ENCODE data around the gene COMMD6. TPM values are rescaled to one million over a fixed set of nuclear protein-coding genes. Genes with fewer than 3 reads are reported as not detected.

COMMD6 gene
- total RNA-seq, 1 donor from 2014 or later, result 123 TPM

DNA sequence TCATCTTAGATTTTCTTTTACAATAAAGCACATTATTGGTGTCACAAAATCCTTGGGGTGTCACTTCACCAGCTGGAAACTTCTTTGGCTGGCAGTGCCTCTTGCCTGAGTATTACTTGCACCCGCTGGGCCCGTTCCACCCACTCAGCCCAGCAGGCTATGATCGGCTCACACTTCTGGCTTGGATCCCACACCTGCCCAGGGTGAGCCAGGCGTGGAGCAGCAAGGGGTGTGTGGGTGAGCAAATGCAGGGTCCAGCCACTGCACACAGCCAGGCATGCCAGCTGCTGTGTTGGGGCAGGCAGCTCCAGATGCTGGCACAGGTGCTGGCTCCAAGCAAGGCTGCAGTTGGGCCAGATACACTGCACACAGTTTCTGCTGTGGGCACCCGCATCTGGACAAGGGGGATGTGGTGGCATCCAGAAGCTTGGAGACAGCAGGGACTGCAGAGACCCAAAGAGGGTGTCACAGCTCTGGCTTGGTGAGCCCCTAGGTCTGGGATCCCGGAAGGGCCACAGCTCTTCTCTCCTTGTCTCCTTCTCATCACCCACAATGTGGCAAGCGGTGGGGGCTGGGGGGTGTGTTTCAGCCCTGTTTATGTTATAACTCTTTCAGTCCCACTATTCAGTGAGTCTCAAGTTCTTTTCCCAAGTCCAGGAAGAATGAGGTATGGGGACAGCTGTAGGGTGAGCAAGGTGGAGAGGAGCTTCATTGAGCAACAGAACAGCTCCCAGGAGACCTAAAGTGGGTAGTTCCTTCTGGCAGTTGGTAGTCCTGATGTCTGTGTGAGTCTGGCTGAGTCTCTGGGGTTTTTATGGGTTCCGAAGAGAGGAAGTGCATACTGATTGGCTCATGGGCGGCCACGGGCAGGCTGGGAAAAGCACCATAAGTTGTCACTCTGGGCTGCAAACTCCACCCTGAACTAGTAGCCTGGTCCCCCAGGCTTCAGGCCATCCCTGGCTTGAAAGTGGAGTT, 30.3 kb downstream of the COMMD6 start:
- H3K27ac ChIP-seq, result no peak overlapping the region
- no peak overlapping the region for H2AFZ ChIP-seq (replicated peaks)
- H3K4me2 ChIP-seq, result no peak overlapping the region
- H3K4me3 ChIP-seq, result no peak overlapping the region
- Mint-ChIP-seq H3K4me1 (no peaks in the 10 kb centered on the region), H3K27me3 (ENCODE audit: insufficient read depth, low read depth) (peaks cover 3% of the 10 kb centered on the region), H3K4me3 (no peak overlapping the region), H3K9me3 (no peaks in the 10 kb centered on the region), H3K36me3 (no peaks in the 10 kb centered on the region), H3K27ac (no peak overlapping the region)
- H4K20me1 ChIP-seq (ENCODE audit: low read depth), result no peaks in the 10 kb centered on the region
- no peaks in the 10 kb centered on the region for H3K79me2 ChIP-seq (ENCODE audit: low read depth)
- no peaks in the 10 kb centered on the region for H3K4me1 ChIP-seq
- H3K36me3 ChIP-seq, result no peaks in the 10 kb centered on the region
- no peaks in the 10 kb centered on the region for H3K27me3 ChIP-seq
- no peak overlapping the region for H3K9ac ChIP-seq
- no peak for TF ChIP-seq EZH2phosphoT487 (IDR thresholded peaks at IDR 0.05)
- TF ChIP-seq, protein P1, sequence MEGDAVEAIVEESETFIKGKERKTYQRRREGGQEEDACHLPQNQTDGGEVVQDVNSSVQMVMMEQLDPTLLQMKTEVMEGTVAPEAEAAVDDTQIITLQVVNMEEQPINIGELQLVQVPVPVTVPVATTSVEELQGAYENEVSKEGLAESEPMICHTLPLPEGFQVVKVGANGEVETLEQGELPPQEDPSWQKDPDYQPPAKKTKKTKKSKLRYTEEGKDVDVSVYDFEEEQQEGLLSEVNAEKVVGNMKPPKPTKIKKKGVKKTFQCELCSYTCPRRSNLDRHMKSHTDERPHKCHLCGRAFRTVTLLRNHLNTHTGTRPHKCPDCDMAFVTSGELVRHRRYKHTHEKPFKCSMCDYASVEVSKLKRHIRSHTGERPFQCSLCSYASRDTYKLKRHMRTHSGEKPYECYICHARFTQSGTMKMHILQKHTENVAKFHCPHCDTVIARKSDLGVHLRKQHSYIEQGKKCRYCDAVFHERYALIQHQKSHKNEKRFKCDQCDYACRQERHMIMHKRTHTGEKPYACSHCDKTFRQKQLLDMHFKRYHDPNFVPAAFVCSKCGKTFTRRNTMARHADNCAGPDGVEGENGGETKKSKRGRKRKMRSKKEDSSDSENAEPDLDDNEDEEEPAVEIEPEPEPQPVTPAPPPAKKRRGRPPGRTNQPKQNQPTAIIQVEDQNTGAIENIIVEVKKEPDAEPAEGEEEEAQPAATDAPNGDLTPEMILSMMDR (IDR thresholded peaks at IDR 0.05), result no peak
- no peaks in the 10 kb centered on the region for H3K9me3 ChIP-seq (ENCODE audit: low read depth)
- DNase-seq (ENCODE audit: low spot score), result no peak
- H3F3A ChIP-seq (ENCODE audit: low read depth), result no peaks in the 10 kb centered on the region

DNA sequence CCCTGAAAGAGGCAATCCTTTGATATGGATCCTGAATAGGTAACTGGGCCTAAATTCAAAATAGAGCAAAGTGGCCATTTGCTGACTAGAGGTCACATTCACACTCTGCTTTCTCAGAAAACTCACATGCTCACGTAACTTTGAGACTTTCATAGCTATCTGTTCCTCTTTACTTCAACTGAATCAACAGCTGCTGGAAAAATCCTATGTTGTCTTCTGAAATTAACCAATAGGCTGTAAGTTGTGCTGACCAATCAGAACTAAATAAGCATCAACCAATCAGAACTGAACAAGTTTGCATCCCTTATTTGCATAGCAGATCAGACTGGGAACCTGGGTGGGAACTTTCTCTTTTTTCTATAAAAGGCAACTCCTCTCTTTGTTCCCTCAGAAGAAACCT, 31.6 kb downstream of the COMMD6 start:
- Histone ChIP-seq H3K27ac (no peak overlapping the region), H2AFZ (replicated peaks) (no peak overlapping the region), H3K36me3 (no peaks in the 10 kb centered on the region), H4K20me1 (ENCODE audit: low read depth) (no peaks in the 10 kb centered on the region), H3K4me1 (no peaks in the 10 kb centered on the region), H3F3A (ENCODE audit: low read depth) (no peaks in the 10 kb centered on the region), H3K27me3 (no peaks in the 10 kb centered on the region), H3K4me2 (no peak overlapping the region), H3K79me2 (ENCODE audit: low read depth) (no peaks in the 10 kb centered on the region), H3K9ac (no peak overlapping the region), H3K9me3 (ENCODE audit: low read depth) (no peaks in the 10 kb centered on the region), H3K4me3 (no peak overlapping the region)
- no peak overlapping the region for H3K27ac Mint-ChIP-seq
- H3K27me3 Mint-ChIP-seq (ENCODE audit: insufficient read depth, low read depth), result peaks cover 3% of the 10 kb centered on the region
- H3K36me3 Mint-ChIP-seq, result no peaks in the 10 kb centered on the region
- TF ChIP-seq EZH2 (IDR thresholded peaks at IDR 0.05) (no peak), EZH2phosphoT487 (IDR thresholded peaks at IDR 0.05) (no peak)
- TF ChIP-seq, protein P1 (IDR thresholded peaks at IDR 0.05), result no peak
- H3K4me3 Mint-ChIP-seq, result no peak overlapping the region
- no peaks in the 10 kb centered on the region for H3K9me3 Mint-ChIP-seq
- no peaks in the 10 kb centered on the region for H3K4me1 Mint-ChIP-seq
- no peak for DNase-seq (ENCODE audit: low spot score)

DNA sequence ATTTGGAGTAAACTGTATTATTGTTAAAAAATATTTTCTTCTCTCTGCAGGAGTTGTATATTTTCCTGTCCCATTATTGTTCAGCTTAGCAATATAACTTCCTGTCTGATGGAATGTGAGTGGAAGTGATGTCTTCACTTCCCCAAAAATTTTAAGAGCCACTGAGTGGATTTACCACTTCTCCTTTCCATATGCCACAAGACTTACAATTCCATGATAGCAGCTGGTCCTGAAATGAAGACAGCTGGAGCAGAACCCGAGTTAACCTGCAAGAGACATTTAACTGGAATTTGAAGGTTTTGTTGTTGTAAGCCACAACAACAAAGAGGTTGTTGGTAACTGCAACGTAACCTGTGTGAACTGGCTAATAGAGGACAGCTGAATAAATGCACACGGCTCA, 32.3 kb downstream of the COMMD6 start:
- H3K4me1 Mint-ChIP-seq, result no peaks in the 10 kb centered on the region
- Histone ChIP-seq H3K4me2 (no peak overlapping the region), H3K4me1 (no peaks in the 10 kb centered on the region), H3K79me2 (ENCODE audit: low read depth) (no peaks in the 10 kb centered on the region), H3K4me3 (no peak overlapping the region), H3F3A (ENCODE audit: low read depth) (no peaks in the 10 kb centered on the region), H3K27me3 (no peaks in the 10 kb centered on the region), H4K20me1 (ENCODE audit: low read depth) (no peaks in the 10 kb centered on the region), H3K36me3 (no peaks in the 10 kb centered on the region), H3K27ac (no peak overlapping the region), H3K9ac (no peak overlapping the region), H3K9me3 (ENCODE audit: low read depth) (no peaks in the 10 kb centered on the region), H2AFZ (replicated peaks) (no peak overlapping the region)
- no peak overlapping the region for H3K4me3 Mint-ChIP-seq
- DNase-seq (ENCODE audit: low spot score), result no peak
- TF ChIP-seq, protein P1 (IDR thresholded peaks at IDR 0.05), result no peak
- TF ChIP-seq EZH2phosphoT487 (IDR thresholded peaks at IDR 0.05) (no peak), EZH2 (IDR thresholded peaks at IDR 0.05) (no peak)
- peaks cover 3% of the 10 kb centered on the region for H3K27me3 Mint-ChIP-seq (ENCODE audit: insufficient read depth, low read depth)
- H3K27ac Mint-ChIP-seq, result no peak overlapping the region
- no peaks in the 10 kb centered on the region for H3K9me3 Mint-ChIP-seq
- no peaks in the 10 kb centered on the region for H3K36me3 Mint-ChIP-seq

Measured in neural progenitor cell (in vitro differentiated cells).